HL-60/S4 treated with phorbol 12-myristate 13-acetate at 8.2 ng/mL for 4 days and 3 days (cell line): ENCODE results near the gene LAP3.
"Not testable (repeated sequence)": the region's sequence is repeated elsewhere in the genome, so short reads cannot be mapped to it uniquely, and the experiment has no call there.

ENCODE experiments used
- in situ Hi-C: fragments of 300-500 bp; cut with MboI; formaldehyde crosslinking; loops from 2 replicates; pipeline ENCODE4 v1.15.0; 2022; ENCODE audit warnings: low sequenced_read_pairs

The LAP3 gene

GRCh38 chr4:17576932-17577664, at the start of gene LAP3:
TSS of gene LAP3 (plus strand) at chr4:17577198. CDS start at chr4:17577466, 268 bp downstream.
- in situ Hi-C loops: loop anchor here (25.0 kb wide), 1 partner anchor 235 kb away; the partner anchor contains the start of genes DCAF16 and NCAPG

DNA sequence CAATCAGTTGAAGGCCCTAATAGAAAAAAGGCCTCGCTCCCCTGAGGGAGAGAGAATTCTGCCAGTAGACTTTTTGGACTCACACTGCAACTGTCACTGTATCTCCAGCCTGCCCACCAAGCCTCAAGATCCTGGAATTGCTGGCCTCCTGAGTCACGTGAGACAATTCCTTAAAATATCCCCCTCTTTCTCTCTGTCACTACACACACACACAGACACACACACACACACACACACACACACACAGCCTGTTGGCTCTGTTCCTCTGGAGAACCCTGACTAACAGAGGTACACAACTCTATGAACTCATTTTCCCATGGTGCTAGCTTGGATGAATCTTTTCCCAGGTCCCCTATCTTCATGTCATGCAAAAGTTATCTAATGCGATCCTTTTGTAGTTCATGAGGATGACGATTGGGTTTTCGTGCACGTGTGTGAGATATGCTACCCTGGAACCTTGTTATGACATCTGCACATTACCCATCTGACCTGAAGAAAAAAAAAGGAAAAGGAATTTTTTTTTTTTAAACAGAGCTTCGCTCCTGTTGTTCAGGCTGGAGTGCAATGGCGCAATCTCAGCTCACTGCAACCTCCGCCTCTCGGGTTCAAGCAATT, 48.3 kb upstream of the LAP3 start:
- in situ Hi-C loops: no loop called here

GRCh38 chr4:17531538-17532285, 45.3 kb upstream of the LAP3 start:
- in situ Hi-C loops: no loop called here

DNA sequence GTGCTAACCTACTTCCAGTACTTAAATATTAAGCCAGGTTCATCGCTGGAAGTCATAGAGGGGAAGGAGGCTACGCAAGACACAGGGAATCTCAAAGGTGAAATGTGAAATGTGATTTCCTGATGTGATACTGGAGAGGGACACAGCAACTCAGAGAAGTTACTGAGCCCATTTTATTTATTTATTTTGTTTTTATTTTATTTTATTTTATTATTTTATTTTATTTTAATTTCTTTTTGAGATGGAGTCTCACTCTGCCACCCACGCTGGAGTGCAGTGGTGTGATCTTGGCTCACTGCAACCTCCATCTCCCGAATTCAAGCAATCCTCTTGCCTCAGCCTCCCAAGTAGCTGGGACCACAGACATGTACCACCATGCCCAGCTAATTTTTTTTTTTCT, 42.3 kb upstream of the LAP3 start:
- in situ Hi-C loops: no loop called here

DNA sequence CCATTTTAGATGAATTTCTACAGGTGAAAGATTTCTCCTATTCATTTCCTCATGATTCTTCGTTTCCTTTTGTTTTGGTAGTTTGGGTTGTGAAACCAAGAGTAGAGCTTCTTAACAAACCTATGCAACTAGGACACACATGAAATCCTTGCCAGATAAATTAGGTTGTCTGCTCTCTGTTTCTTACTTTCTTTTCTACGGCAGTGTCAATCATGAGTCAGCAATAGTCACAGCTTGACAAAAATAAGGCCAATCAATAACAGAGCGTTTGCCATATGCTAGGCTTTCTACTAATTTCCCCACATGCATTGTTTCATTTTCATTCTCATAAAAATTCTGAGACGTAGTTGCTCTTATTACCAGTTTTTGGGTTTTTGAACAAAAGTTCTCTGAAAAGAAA, 41.8 kb upstream of the LAP3 start:
- in situ Hi-C loops: no loop called here

- in situ Hi-C loops: no loop called here
These were observed 41.1 kb upstream of the LAP3 start for GRCh38 chr4:17535906-17536305.

DNA sequence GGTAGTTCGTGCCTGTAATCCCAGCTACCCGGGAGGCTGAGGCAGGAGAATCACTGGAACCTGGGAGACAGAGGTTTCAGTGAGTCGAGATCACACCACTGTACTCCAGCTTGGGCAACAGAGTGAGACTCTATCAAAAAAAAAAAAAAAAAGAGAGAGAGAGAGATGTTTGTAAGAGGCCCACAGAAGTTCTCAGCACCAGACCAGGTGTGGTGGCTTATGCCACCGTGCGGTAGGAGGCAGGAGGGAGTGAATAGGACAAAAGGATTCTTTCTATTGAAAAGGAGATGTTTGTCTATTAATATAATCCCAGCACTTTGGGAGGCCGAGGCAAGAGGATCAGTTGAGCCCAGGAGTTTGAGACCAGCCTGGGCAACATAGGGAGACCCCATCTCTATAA, 39.9 kb upstream of the LAP3 start:
- in situ Hi-C loops: not testable (repeated sequence)

GRCh38 chr4:17544205-17544604, 32.8 kb upstream of the LAP3 start:
- in situ Hi-C loops: no loop called here

- in situ Hi-C loops: no loop called here
These were observed 32.2 kb upstream of the LAP3 start for GRCh38 chr4:17544831-17545234.

GRCh38 chr4:17545374-17546140, 31.4 kb upstream of the LAP3 start:
- in situ Hi-C loops: no loop called here

GRCh38 chr4:17546222-17546621, 30.8 kb upstream of the LAP3 start:
- in situ Hi-C loops: no loop called here

DNA sequence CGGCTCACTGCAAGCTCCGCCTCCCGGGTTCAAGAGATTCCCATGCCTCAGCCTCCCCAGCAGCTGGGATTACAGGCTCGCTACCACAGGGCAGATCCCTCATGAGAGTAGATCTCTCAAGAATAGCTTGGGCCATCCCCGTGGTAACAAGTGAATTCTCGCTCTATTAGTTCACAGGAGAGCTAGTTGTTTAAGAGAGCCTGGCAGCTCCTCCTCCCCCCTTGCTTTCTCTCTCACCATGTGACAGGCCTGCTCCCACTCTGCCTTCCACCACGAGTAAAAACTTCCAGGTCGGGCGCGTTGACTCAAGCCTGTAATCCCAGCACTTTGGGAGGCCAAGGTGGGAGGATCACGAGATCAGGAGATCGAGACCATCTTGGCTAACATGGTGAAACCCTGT, 30.3 kb upstream of the LAP3 start:
- in situ Hi-C loops: no loop called here

DNA sequence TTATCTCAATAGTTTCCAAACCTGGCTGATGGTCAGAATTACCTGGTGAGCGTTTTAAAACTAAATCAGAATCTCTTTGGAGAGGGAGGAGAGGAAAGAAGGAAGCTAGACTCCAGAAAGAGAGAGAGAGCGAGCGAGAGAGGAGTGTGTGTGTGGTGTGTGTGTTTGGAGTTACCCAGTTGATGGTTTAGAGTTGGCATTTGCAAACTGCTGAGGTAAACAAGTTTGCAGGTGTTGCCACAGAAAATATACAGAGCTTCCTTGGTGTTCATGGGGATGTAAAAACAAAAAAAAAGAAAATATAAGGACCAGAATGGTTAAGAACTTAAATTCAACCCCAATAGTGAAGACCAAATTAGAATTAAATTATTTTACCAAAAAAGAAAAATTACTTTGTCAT, 26.4 kb upstream of the LAP3 start:
- in situ Hi-C loops: no loop called here

DNA sequence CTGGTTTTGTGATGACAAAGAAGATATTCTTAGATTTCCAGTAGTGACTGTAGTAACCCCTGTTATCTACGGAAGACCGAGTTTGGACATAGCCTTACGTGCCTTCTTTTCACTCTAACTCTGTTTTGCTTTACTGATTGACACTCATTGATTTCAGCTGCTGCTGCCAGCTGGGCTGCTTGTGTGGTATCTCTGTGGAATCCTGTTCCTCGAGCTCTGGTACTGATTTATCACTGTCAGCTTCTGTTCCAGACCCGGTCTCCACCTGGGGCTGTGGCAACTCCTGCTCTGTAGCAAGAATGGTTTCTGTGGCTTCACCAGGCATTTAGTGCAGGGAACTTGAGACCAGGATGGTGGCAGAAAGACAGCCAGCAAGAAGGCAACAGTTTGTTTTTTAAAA, 24.6 kb upstream of the LAP3 start:
- in situ Hi-C loops: no loop called here

- in situ Hi-C loops: no loop called here
These were observed 22.4 kb upstream of the LAP3 start for GRCh38 chr4:17554568-17554967.

GRCh38 chr4:17556498-17556897, 20.5 kb upstream of the LAP3 start:
- in situ Hi-C loops: no loop called here

DNA sequence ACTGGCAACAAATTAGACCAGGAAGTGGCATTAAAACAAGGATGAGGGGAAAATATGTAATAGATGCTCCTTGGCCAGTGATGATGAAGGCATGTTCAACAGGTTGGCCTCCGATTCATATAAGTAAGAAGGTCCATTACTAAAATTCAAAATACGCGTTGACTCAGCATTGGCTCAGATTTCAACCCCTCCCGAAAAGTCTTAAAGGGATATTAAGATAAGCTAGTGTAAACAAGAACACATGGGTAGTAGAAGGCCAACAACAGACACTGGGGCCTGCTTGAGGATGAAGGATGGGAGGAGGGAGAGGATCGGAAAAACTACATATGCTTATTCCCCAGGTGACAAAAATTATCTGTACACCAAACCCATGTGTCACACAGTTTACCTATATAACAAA, 19.1 kb upstream of the LAP3 start:
- in situ Hi-C loops: no loop called here

GRCh38 chr4:17558941-17559708, 17.9 kb upstream of the LAP3 start:
- in situ Hi-C loops: no loop called here

- in situ Hi-C loops: no loop called here
These were observed 17.3 kb upstream of the LAP3 start for GRCh38 chr4:17559709-17560048.

- in situ Hi-C loops: no loop called here
These were observed 16.8 kb upstream of the LAP3 start for GRCh38 chr4:17560065-17560673.
